Mesothelial cell of epicardium (in vitro differentiated cells): ENCODE data around the gene TSHZ2. TPM values are rescaled to one million over a fixed set of nuclear protein-coding genes. Genes with fewer than 3 reads are reported as not detected.
A peak's percentile ranks its signal among the peaks of the same experiment; 100 is the strongest.

ENCODE experiments used
- DNase-seq, 2 experiments: peaks; one replicate each; pipeline ENCODE4 v3.0.0; 2021; ENCODE audit warnings: low spot score in 2 of 2; ENCODE audit not compliant: unreplicated experiment in 2 of 2
- H3K27ac Mint-ChIP-seq: 2 replicates; pipeline ENCODE4 v1.8.0; 2021; ENCODE audit warnings: mixed read lengths
- H3K27me3 Mint-ChIP-seq: 2 replicates; pipeline ENCODE4 v1.8.0; 2021; ENCODE audit warnings: low read depth, mixed read lengths
- H3K36me3 Mint-ChIP-seq: 2 replicates; pipeline ENCODE4 v1.8.0; 2021; ENCODE audit warnings: mixed read lengths
- H3K4me1 Mint-ChIP-seq: 2 replicates; pipeline ENCODE4 v1.8.0; 2021; ENCODE audit warnings: mixed read lengths
- H3K4me3 Mint-ChIP-seq: 2 replicates; pipeline ENCODE4 v1.8.0; 2021; ENCODE audit warnings: mild to moderate bottlenecking, moderate library complexity, mixed read lengths
- H3K9me3 Mint-ChIP-seq: 2 replicates; pipeline ENCODE4 v1.8.0; 2021; ENCODE audit warnings: mixed read lengths
- total RNA-seq: library from RNA; stranded (reverse); gene quantifications from 3 replicates; pipeline ENCODE4 v1.2.1, GENCODE V29; 2021
- TF ChIP-seq, protein P1 (sequence below): fragments of 200-600 bp; sonication (generic); IDR thresholded peaks from one replicate; pipeline ENCODE4 v1.5.0; 2021; ENCODE audit warnings: antibody characterized with exemption; ENCODE audit not compliant: unreplicated experiment

TSHZ2 gene
- total RNA-seq, 1 donor from 2014 or later, result 28.8 TPM

DNA sequence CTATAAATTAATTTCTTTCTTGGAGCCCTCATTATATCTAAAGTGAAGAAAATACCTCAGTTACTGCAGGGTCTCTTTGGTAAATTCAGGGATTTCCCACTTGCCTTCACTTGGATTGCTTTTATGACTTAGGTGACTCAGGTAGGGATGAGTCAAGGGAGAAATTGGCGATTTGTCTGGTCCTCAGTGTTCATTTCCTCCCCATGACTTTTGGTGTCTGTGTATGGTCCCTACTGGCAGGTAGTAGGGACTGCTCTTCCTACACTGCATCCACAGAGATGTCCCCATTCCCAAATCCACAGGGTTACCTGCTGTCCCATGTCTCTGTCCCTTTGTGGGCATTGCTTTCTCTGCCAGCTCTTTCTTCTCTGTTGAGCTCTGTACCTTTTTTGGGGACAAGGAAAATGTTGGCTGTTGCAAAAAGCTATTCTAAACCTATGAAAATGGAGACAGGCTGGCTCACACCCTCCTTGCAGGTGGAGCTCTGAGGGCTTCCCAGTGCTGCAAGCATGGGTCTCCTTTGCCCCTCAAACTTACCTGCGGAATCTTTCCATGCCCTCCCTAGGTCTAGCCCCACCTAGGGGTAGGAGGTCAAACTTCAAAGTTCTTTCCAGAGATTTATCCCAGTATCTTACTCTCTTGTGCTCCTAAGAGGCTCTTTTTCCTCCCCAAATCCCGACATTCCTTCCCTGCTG is 409.6 kb downstream of the TSHZ2 start:
- DNase-seq, result no peak
- H3K4me1 Mint-ChIP-seq, result peaks cover 26% of the 10 kb centered on the region
- TF ChIP-seq, protein P1, sequence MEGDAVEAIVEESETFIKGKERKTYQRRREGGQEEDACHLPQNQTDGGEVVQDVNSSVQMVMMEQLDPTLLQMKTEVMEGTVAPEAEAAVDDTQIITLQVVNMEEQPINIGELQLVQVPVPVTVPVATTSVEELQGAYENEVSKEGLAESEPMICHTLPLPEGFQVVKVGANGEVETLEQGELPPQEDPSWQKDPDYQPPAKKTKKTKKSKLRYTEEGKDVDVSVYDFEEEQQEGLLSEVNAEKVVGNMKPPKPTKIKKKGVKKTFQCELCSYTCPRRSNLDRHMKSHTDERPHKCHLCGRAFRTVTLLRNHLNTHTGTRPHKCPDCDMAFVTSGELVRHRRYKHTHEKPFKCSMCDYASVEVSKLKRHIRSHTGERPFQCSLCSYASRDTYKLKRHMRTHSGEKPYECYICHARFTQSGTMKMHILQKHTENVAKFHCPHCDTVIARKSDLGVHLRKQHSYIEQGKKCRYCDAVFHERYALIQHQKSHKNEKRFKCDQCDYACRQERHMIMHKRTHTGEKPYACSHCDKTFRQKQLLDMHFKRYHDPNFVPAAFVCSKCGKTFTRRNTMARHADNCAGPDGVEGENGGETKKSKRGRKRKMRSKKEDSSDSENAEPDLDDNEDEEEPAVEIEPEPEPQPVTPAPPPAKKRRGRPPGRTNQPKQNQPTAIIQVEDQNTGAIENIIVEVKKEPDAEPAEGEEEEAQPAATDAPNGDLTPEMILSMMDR, result peak; percentile 51
- no peak overlapping the region for H3K27ac Mint-ChIP-seq
- no peaks in the 10 kb centered on the region for H3K27me3 Mint-ChIP-seq
- no peak overlapping the region for H3K4me3 Mint-ChIP-seq
- H3K36me3 Mint-ChIP-seq, result no peaks in the 10 kb centered on the region
- peaks cover 2% of the 10 kb centered on the region for H3K9me3 Mint-ChIP-seq

- H3K4me1 Mint-ChIP-seq, result peaks cover 31% of the 10 kb centered on the region
- no peak overlapping the region for H3K27ac Mint-ChIP-seq
- H3K27me3 Mint-ChIP-seq, result no peaks in the 10 kb centered on the region
- DNase-seq, result no peak
- TF ChIP-seq, protein P1, result no peak
- H3K9me3 Mint-ChIP-seq, result no peaks in the 10 kb centered on the region
- no peaks in the 10 kb centered on the region for H3K36me3 Mint-ChIP-seq
- no peak overlapping the region for H3K4me3 Mint-ChIP-seq
These were observed 410.2 kb downstream of the TSHZ2 start for GRCh38 chr20:53382263-53382844.

DNA sequence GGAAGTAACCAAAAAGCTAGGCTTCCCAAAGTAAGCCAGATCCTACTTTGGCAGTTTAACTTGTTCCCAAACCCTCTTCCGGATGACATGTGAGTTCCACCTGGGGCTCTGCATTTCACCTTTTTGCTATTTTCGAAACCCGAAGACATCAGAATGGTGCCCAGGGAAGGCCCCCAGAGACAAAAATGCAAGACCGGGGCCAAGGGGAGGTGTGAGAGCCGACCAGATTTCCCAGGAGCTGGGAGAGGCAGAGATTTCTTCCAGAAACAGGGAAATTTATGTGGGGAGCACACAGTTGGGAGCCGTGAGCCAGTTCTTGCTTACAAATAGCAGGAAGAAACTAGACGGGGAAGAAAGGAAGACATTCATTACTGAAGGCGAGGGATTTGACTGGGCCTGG is 411.8 kb downstream of the TSHZ2 start:
- no peak for DNase-seq
- no peak overlapping the region for H3K27ac Mint-ChIP-seq
- H3K9me3 Mint-ChIP-seq, result no peaks in the 10 kb centered on the region
- no peak overlapping the region for H3K4me3 Mint-ChIP-seq
- peaks cover 31% of the 10 kb centered on the region for H3K4me1 Mint-ChIP-seq
- no peaks in the 10 kb centered on the region for H3K27me3 Mint-ChIP-seq
- TF ChIP-seq, protein P1, result no peak
- no peaks in the 10 kb centered on the region for H3K36me3 Mint-ChIP-seq

DNA sequence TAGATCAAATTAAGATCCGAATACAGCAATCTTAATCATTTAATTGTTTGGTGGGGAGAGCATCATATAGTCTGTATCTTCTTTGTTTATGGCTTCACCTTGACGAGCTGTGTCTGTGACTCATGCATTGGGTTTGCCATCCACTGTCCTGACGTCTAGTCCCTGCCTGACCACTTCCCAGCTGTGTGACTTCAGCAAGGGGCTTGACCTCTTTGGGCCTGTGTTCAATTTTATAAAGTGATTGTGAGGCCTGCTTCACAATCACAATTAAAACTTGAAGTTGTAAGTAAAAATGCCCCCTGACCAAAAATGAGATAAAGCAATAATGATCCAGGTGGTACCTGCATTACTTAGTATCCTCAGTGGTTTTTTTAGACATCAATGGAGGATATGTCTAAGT is 412.2 kb downstream of the TSHZ2 start:
- Mint-ChIP-seq H3K27me3 (no peaks in the 10 kb centered on the region), H3K4me1 (peaks cover 30% of the 10 kb centered on the region), H3K9me3 (no peaks in the 10 kb centered on the region), H3K36me3 (no peaks in the 10 kb centered on the region), H3K27ac (no peak overlapping the region), H3K4me3 (no peak overlapping the region)
- TF ChIP-seq, protein P1, result no peak
- DNase-seq, result no peak

- Mint-ChIP-seq H3K27me3 (no peaks in the 10 kb centered on the region), H3K36me3 (peaks cover 2% of the 10 kb centered on the region), H3K27ac (peak overlapping the region; percentile 76), H3K9me3 (peaks cover 4% of the 10 kb centered on the region), H3K4me3 (no peak overlapping the region), H3K4me1 (peaks cover 25% of the 10 kb centered on the region)
- TF ChIP-seq, protein P1, result no peak
- no peak for DNase-seq
These were observed 414.0 kb downstream of the TSHZ2 start for GRCh38 chr20:53385941-53386767.
